ENCODE results near the gene ZBTB47.

The ZBTB47 gene

DNA sequence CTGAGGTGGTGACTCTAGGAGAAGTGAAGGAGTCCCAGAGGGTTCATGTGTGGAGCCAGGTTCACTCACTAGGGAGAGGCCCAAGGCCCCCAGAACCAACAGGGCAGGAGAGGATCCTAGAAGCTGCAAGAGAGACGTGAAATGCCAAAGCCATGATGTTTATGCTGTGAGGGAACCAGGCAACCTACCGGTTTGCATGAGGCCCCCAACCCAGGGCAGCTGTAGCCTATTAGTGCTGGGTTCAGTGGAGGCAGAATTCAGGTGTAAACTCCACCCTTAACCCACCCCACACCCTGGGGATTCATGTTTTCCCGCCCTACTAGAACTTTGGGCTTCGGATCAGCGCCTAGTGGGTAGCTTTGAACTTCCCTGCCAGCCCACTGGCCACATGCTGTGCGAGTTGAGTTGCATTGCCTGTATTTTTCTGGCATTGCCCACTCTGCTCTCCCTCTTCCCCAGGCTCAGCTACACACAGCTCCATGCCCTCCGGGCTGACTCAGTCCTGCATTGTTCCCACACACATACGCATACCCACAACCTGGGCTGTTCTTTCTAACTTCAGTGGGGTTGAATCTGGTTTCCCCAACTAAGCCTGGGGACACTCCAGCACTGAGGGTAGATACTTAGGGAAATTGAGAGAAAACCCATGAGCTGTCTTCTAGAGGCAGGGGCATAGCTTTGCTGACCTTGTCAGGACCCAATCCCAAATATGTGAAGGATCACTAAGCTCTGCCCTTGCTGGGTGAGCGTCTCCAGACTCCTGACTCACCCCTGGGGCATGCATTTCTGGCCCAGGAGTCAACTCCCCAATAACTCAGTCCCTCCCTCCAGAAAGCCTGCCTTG lies 2.0 kb upstream of the ZBTB47 start:
- Histone ChIP-seq H3K9ac (ENCODE audit: low read depth, low read length) (no peak overlapping the region), H2AFZ (ENCODE audit: low read depth, low read length) (no peak overlapping the region), H3K27me3 (ENCODE audit: insufficient read depth, low read length, poor library complexity) (no peaks in the 10 kb centered on the region), H3K36me3 (ENCODE audit: insufficient read depth, low read length) (peaks cover 25% of the 10 kb centered on the region), H3K4me1 (ENCODE audit: insufficient read depth, low read length) (no peaks in the 10 kb centered on the region), H3K79me2 (ENCODE audit: insufficient read depth, low read length) (no peaks in the 10 kb centered on the region), H3K27ac (ENCODE audit: low read length) (no peak overlapping the region), H3K4me2 (ENCODE audit: insufficient read depth, low read length) (no peak overlapping the region), H4K20me1 (ENCODE audit: insufficient read depth, low read length) (peaks cover 8% of the 10 kb centered on the region; the same call in 1 of the 2 replicates), H3K9me3 (ENCODE audit: insufficient read depth, low read length, severe bottlenecking) (no peaks in the 10 kb centered on the region), H3K4me3 (ENCODE audit: low read depth in 1 of 2, low read length in 2 of 2) (no peak overlapping the region)
- ATAC-seq (ENCODE audit: insufficient read depth, low read depth) (0 out of 3 replicates have a peak, but pooled peaks have one; percentile 14), DNase-seq (no peak)
- no peak for TF ChIP-seq EZH2 (IDR thresholded peaks at IDR 0.05; ENCODE audit: borderline replicate concordance, low read depth, low read length, severe bottlenecking)
- TF ChIP-seq, protein P1, sequence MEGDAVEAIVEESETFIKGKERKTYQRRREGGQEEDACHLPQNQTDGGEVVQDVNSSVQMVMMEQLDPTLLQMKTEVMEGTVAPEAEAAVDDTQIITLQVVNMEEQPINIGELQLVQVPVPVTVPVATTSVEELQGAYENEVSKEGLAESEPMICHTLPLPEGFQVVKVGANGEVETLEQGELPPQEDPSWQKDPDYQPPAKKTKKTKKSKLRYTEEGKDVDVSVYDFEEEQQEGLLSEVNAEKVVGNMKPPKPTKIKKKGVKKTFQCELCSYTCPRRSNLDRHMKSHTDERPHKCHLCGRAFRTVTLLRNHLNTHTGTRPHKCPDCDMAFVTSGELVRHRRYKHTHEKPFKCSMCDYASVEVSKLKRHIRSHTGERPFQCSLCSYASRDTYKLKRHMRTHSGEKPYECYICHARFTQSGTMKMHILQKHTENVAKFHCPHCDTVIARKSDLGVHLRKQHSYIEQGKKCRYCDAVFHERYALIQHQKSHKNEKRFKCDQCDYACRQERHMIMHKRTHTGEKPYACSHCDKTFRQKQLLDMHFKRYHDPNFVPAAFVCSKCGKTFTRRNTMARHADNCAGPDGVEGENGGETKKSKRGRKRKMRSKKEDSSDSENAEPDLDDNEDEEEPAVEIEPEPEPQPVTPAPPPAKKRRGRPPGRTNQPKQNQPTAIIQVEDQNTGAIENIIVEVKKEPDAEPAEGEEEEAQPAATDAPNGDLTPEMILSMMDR (IDR thresholded peaks at IDR 0.05; ENCODE audit: borderline replicate concordance, extremely low read depth, low read length, poor library complexity, severe bottlenecking) = no peak

DNA sequence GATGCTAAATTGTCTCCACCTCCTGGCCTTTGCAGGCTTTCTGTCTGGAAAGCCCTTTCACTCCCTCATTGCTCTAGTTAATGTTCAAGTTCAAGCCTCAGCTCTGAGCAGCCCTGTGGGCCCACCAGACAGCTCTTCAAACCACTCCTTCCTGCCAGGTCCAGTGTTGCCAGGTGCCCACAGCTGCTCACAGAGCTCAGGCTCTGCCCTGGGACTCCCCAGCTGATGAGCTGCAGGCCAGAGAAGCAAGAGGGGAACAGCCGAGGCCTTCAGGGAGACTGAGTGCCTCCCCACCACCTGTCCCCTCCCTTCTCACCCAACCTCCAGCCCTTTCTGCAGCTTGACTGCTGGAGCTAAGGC lies 1.3 kb upstream of the ZBTB47 start:
- Histone ChIP-seq H3K9ac (ENCODE audit: low read depth, low read length) (no peak overlapping the region), H3K27me3 (ENCODE audit: insufficient read depth, low read length, poor library complexity) (no peaks in the 10 kb centered on the region), H3K9me3 (ENCODE audit: insufficient read depth, low read length, severe bottlenecking) (no peaks in the 10 kb centered on the region), H3K4me3 (ENCODE audit: low read depth in 1 of 2, low read length in 2 of 2) (no peak overlapping the region), H3K79me2 (ENCODE audit: insufficient read depth, low read length) (no peaks in the 10 kb centered on the region), H3K36me3 (ENCODE audit: insufficient read depth, low read length) (peaks cover 18% of the 10 kb centered on the region), H2AFZ (ENCODE audit: low read depth, low read length) (no peak overlapping the region), H4K20me1 (ENCODE audit: insufficient read depth, low read length) (peaks cover 8% of the 10 kb centered on the region; the same call in 1 of the 2 replicates), H3K27ac (ENCODE audit: low read length) (no peak overlapping the region), H3K4me1 (ENCODE audit: insufficient read depth, low read length) (no peaks in the 10 kb centered on the region), H3K4me2 (ENCODE audit: insufficient read depth, low read length) (no peak overlapping the region)
- TF ChIP-seq EZH2 (IDR thresholded peaks at IDR 0.05; ENCODE audit: borderline replicate concordance, low read depth, low read length, severe bottlenecking) = no peak
- TF ChIP-seq, protein P1 (IDR thresholded peaks at IDR 0.05; ENCODE audit: borderline replicate concordance, extremely low read depth, low read length, poor library complexity, severe bottlenecking) = no peak
- no peak for DNase-seq
- ATAC-seq (ENCODE audit: insufficient read depth, low read depth) = peak; percentile 30; the same call in 2 of the 3 replicates

DNA sequence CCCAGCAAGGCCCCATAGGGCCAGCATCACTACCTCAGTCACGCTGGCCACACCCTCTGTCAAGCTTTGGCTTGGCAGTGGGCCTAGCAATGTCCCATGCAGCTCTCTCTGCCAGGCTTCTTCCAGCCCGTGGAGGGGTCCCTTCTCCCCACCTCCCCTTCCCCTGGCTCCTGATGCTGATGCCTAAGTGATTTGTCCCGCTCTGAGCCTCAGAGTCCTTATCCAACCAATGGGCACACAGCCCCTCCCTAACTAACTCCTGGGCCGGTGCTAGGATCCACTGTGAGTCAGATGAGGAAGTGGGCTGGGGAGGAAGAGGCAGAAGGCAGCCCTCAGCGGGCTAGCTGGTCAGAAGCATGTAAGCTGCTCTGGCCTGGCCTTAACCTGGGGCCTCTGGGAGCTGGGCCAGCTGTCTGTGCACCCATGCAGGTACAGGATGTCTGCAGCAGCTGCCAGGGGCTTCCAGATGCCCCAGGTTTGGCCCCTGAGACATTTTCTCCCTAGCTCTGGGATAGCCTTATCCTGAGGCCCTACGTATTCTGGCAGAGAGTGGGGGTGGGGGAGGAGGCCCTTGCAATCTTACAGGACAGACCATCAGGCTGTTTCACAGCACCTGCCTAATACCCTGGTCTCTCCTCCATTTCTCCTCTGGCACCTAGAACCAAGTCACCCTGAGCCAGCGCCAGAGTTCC lies 740 bp upstream of the ZBTB47 start:
- H3K9me3 ChIP-seq (ENCODE audit: insufficient read depth, low read length, severe bottlenecking) = no peaks in the 10 kb centered on the region

More for the DNA sequence above, 740 bp upstream of the ZBTB47 start:
- Histone ChIP-seq H3K4me2 (ENCODE audit: insufficient read depth, low read length) (no peak overlapping the region), H3K9ac (ENCODE audit: low read depth, low read length) (no peak overlapping the region), H3K4me3 (ENCODE audit: low read depth in 1 of 2, low read length in 2 of 2) (no peak overlapping the region), H4K20me1 (ENCODE audit: insufficient read depth, low read length) (peaks cover 8% of the 10 kb centered on the region; the same call in 1 of the 2 replicates), H3K27me3 (ENCODE audit: insufficient read depth, low read length, poor library complexity) (no peaks in the 10 kb centered on the region), H3K4me1 (ENCODE audit: insufficient read depth, low read length) (no peaks in the 10 kb centered on the region), H2AFZ (ENCODE audit: low read depth, low read length) (no peak overlapping the region), H3K36me3 (ENCODE audit: insufficient read depth, low read length) (peaks cover 13% of the 10 kb centered on the region), H3K79me2 (ENCODE audit: insufficient read depth, low read length) (no peaks in the 10 kb centered on the region), H3K27ac (ENCODE audit: low read length) (no peak overlapping the region)
- no peak for DNase-seq
- TF ChIP-seq, protein P1 (IDR thresholded peaks at IDR 0.05; ENCODE audit: borderline replicate concordance, extremely low read depth, low read length, poor library complexity, severe bottlenecking) = no peak
- ATAC-seq (ENCODE audit: insufficient read depth, low read depth) = no peak

Measured in DND-41 (cell line).